NT2/D1 (cell line): ENCODE results near the gene TAGAP.

Experiments used
- DNase-seq: peaks from one replicate; pipeline ENCODE4 v3.0.0-alpha.2; 2011; ENCODE audit warnings: low read depth, low spot score
- H3K27me3 ChIP-seq: 2 replicates; pipeline ENCODE4 v1.6.0; 2011; ENCODE audit warnings: mild to moderate bottlenecking; ENCODE audit not compliant: insufficient read length, insufficient read depth
- H3K36me3 ChIP-seq: 2 replicates; pipeline ENCODE4 v1.6.1; 2011; ENCODE audit warnings: mild to moderate bottlenecking, low read length, mixed read lengths; ENCODE audit not compliant: insufficient read depth, insufficient read length
- H3K4me1 ChIP-seq: 2 replicates; pipeline ENCODE4 v1.5.1; 2011; ENCODE audit not compliant: insufficient read depth, insufficient read length
- H3K4me3 ChIP-seq: 2 replicates; pipeline ENCODE4 v1.5.1; 2011; ENCODE audit warnings: low read depth; ENCODE audit not compliant: insufficient read length
- H3K9ac ChIP-seq: 2 replicates; pipeline ENCODE4 v1.6.0; 2011; ENCODE audit warnings: low read depth; ENCODE audit not compliant: insufficient read length
- H3K9me3 ChIP-seq: 2 replicates; pipeline ENCODE4 v1.5.1; 2011; ENCODE audit warnings: mild to moderate bottlenecking, low read length; ENCODE audit not compliant: insufficient read depth
- SUZ12 ChIP-seq: IDR thresholded peaks from 2 replicates; pipeline ENCODE4 v1.6.1; 2011; ENCODE audit not compliant: insufficient read length, insufficient read depth; ENCODE audit errors: extremely low read depth
- YY1 ChIP-seq: IDR thresholded peaks from 2 replicates; pipeline ENCODE4 v1.6.1; 2011; ENCODE audit not compliant: insufficient read length, insufficient read depth
- ZNF274 ChIP-seq: IDR thresholded peaks from 2 replicates; pipeline ENCODE4 v1.6.1; 2011; ENCODE audit warnings: mild to moderate bottlenecking, low read depth, low read length

The TAGAP gene

GRCh38 chr6:159086033-159086618, 41.3 kb upstream of the TAGAP start:
- no peak overlapping the region for H3K4me3 ChIP-seq
- no peak for DNase-seq
- H3K27me3 ChIP-seq = no peaks in the 10 kb centered on the region
- no peak for TF ChIP-seq SUZ12
- no peak for TF ChIP-seq YY1
- no peak for TF ChIP-seq ZNF274
- H3K9ac ChIP-seq = no peak overlapping the region
- H3K9me3 ChIP-seq = no peaks in the 10 kb centered on the region
- H3K4me1 ChIP-seq = no peaks in the 10 kb centered on the region
- H3K36me3 ChIP-seq = no peaks in the 10 kb centered on the region

- no peaks in the 10 kb centered on the region for H3K4me1 ChIP-seq
- no peak for DNase-seq
- no peak overlapping the region for H3K9ac ChIP-seq
These were observed 40.7 kb upstream of the TAGAP start for GRCh38 chr6:159085396-159085895.

GRCh38 chr6:159084493-159085091, 39.8 kb upstream of the TAGAP start:
- Histone ChIP-seq H3K36me3 (no peaks in the 10 kb centered on the region), H3K4me3 (no peak overlapping the region), H3K9me3 (no peaks in the 10 kb centered on the region; the same call in 1 of the 2 replicates), H3K27me3 (no peaks in the 10 kb centered on the region), H3K4me1 (no peaks in the 10 kb centered on the region), H3K9ac (no peak overlapping the region)
- no peak for DNase-seq
- TF ChIP-seq YY1 = no peak
- TF ChIP-seq SUZ12 = no peak
- no peak for TF ChIP-seq ZNF274

More at GRCh38 chr6:159085396-159085895, 40.7 kb upstream of the TAGAP start:
- TF ChIP-seq YY1 = no peak
- no peak for TF ChIP-seq SUZ12
- Histone ChIP-seq H3K9me3 (no peaks in the 10 kb centered on the region), H3K36me3 (no peaks in the 10 kb centered on the region), H3K4me3 (no peak overlapping the region), H3K27me3 (no peaks in the 10 kb centered on the region)

- no peak overlapping the region for H3K4me3 ChIP-seq
- H3K36me3 ChIP-seq = no peaks in the 10 kb centered on the region
- H3K9me3 ChIP-seq = no peaks in the 10 kb centered on the region; the same call in 1 of the 2 replicates
- no peak overlapping the region for H3K9ac ChIP-seq
- H3K27me3 ChIP-seq = no peaks in the 10 kb centered on the region
- DNase-seq = no peak
- TF ChIP-seq ZNF274 = no peak
- TF ChIP-seq SUZ12 = no peak
- no peak for TF ChIP-seq YY1
- H3K4me1 ChIP-seq = no peaks in the 10 kb centered on the region
These were observed 38.4 kb upstream of the TAGAP start for GRCh38 chr6:159083146-159083545.

- Histone ChIP-seq H3K9ac (no peak overlapping the region), H3K4me1 (no peaks in the 10 kb centered on the region)
- TF ChIP-seq ZNF274 (no peak), YY1 (no peak), SUZ12 (no peak)
These were observed 37.4 kb upstream of the TAGAP start for GRCh38 chr6:159082039-159082815.

GRCh38 chr6:159080217-159080976, 35.6 kb upstream of the TAGAP start:
- TF ChIP-seq ZNF274 (no peak), YY1 (no peak), SUZ12 (no peak)
- no peaks in the 10 kb centered on the region; the same call in 1 of the 2 replicates for H3K9me3 ChIP-seq
- H3K9ac ChIP-seq = no peak overlapping the region
- H3K36me3 ChIP-seq = no peaks in the 10 kb centered on the region
- no peak for DNase-seq
- H3K27me3 ChIP-seq = no peaks in the 10 kb centered on the region
- H3K4me1 ChIP-seq = no peaks in the 10 kb centered on the region
- no peak overlapping the region for H3K4me3 ChIP-seq

More at GRCh38 chr6:159082039-159082815, 37.4 kb upstream of the TAGAP start:
- Histone ChIP-seq H3K9me3 (no peaks in the 10 kb centered on the region; the same call in 1 of the 2 replicates), H3K36me3 (no peaks in the 10 kb centered on the region), H3K4me3 (no peak overlapping the region), H3K27me3 (no peaks in the 10 kb centered on the region)
- no peak for DNase-seq
